Fibroblast of the aortic adventitia (primary cell): ENCODE results near the gene MED13. TPM values are rescaled to one million over a fixed set of nuclear protein-coding genes. Genes with fewer than 3 reads are reported as not detected.

Source experiments
- DNase-seq: peaks from one replicate; pipeline ENCODE4 v3.0.0-alpha.2; 2010; ENCODE audit warnings: low read depth
- H3K4me3 ChIP-seq: 2 replicates; pipeline ENCODE4 v1.5.1; 2011; ENCODE audit warnings: low read depth, mild to moderate bottlenecking, control low read depth, low read length, moderate library complexity
- total RNA-seq: library from RNA; depleted of rRNA; stranded (reverse); fragments of >200 nt; gene quantifications from 2 replicates; pipeline ENCODE4 v1.2.3, GENCODE V29; 2012; ENCODE audit warnings: low replicate concordance
- TF ChIP-seq, protein P1 (sequence below): IDR thresholded peaks from 2 replicates; pipeline ENCODE4 v1.5.1; 2011; ENCODE audit warnings: mild to moderate bottlenecking, low read length, control low read depth, inconsistent platforms; ENCODE audit not compliant: insufficient read depth

The MED13 gene
- total RNA-seq, 1 donor = 68.1 TPM

DNA sequence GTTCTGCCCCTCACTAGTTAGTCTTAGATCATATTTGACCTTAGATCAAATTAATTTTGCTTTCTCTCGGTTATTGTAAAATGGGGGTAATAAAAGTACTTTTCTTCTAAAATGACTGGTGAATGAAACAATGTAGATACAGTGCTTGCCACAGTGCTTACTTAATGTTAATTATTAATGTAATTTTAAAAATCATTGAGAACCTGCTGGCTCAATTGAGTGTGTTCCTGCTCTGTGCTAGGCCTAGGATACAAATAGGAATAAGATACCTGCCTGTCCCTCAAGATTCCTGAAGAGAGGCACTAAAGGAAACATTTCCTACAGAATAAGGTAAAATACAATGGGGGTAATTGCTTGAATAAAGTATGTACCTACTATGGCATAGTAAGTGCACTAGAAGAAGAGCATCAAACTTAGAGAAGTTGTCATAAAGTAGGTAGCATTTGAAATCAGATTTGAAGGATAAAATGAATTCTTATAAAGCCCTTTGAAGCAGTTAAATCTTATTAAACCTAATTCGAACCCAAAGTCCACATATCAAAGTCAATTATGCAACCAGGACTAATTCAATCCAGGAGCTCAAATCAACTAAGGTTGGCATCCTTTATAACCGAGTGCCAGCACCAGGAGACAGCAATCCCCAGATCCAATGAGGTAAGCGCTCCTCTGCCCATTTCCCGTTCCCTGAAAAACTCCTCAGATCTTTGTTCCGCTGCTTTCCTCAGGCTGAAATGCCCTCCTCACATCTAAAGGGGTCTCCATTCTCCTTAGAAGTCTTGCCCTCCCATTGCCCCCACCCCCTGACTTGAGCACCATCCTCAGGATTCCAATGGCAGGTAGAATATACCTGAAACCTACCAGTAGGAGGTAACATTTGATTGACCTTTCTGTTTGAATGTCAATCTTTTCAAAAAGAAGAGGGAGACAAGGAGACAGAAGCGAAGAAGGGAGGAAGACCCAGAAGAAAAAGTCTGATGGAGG, 2.4 kb upstream of the MED13 start:
- DNase-seq = no peak
- no peak overlapping the region for H3K4me3 ChIP-seq
- TF ChIP-seq, protein P1, sequence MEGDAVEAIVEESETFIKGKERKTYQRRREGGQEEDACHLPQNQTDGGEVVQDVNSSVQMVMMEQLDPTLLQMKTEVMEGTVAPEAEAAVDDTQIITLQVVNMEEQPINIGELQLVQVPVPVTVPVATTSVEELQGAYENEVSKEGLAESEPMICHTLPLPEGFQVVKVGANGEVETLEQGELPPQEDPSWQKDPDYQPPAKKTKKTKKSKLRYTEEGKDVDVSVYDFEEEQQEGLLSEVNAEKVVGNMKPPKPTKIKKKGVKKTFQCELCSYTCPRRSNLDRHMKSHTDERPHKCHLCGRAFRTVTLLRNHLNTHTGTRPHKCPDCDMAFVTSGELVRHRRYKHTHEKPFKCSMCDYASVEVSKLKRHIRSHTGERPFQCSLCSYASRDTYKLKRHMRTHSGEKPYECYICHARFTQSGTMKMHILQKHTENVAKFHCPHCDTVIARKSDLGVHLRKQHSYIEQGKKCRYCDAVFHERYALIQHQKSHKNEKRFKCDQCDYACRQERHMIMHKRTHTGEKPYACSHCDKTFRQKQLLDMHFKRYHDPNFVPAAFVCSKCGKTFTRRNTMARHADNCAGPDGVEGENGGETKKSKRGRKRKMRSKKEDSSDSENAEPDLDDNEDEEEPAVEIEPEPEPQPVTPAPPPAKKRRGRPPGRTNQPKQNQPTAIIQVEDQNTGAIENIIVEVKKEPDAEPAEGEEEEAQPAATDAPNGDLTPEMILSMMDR = no peak

DNA sequence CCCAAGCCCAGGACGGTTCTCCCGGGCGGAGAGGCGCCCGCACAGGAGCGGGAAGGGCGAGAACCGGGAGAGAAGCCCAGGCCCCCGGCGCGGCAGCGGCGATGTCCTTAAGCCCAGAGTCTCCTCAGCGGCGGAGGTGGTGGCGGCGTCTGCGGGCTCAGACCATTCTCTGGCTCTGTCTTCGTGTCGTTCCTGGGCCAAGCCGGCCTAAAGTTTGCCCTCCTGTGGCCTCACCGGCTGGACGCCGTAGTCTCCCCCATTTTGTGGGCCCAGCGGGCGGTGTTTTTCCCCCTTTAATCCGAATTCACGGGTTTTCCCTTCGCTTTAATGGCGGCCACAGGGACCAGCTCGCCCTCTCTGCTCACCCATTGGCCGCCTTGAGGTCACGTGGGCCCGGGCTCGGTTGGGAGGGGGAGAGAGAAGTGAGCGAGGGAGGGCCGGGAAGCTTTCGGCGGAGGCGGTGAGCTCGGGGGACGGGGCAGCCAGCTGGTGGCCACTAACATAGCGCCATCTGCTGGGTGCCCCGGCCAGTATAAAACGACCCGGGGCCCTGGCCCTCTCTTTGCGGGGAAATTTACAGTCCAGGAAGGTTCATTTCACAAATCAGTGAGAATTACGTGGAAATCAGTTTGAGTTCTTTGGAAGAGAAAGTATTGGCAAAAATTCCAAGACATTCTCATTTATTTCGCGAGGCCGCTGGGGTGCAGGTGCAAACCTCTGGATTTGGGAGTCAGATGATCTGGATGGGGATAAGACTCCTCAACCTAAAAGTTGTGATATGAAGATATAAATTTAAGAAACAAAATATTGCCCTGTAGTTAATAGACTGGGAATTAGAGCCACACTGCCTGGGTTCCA, 762 bp upstream of the MED13 start:
- peak overlapping the region; percentile 98 for H3K4me3 ChIP-seq
- TF ChIP-seq, protein P1 = peak; percentile 86
- peak; percentile 96 for DNase-seq

DNA sequence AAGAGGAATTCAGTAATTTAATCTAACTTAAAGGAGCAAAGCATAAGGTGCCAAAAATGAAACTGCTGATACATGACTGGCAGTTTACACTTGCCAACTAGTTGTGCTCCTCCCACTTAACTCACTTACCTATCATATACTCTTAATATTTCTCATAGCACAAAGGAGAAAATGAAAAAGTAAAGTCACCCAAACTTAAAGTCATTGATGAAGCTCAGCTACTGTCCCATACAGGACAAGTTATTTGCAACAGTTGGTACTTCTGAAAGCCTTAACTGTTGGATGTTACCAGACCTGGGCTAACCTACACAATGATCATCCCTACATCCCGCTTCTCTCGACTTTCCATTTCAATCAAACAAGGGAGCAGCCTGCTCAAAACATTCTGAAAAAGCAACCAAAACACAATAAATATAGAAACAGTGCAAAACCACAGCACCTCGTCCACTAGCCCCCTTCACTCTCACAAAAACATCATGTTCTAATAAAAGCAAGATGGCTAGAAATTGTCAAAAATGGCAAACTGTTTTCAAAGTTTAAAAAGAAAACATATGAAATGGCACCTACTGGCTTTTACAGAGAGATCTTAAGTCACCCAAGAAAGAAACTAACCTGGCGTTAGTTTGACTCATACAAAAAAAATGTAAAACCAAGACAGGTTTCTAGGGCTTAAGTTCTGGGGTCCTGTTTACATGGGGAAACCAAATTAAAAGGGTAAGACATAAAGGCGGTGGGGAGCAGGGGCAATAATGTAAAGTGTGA, 868 bp downstream of the MED13 start:
- H3K4me3 ChIP-seq = peak overlapping the region; percentile 98
- DNase-seq = peak; percentile 30
- TF ChIP-seq, protein P1 = no peak

DNA sequence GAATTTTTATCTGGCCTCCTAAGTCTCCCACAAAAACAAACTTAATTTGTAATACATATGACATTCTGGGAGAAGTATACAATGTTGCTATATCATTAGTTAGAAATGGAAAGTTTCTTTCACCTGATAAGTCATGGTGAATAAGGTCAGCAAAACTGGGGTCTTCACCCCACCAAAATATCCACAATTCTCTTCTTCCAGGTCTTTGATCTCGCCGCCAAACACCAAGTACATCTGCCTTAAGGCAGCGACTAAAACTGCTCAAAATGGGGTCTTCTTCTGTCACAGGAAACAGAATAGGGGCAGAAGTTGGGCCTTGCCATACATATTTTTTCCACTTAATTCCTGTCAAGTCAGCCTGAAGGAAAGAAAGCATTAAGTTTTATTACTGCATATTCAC, 2.1 kb downstream of the MED13 start:
- TF ChIP-seq, protein P1 = no peak
- peak overlapping the region; percentile 98 for H3K4me3 ChIP-seq
- DNase-seq = no peak

DNA sequence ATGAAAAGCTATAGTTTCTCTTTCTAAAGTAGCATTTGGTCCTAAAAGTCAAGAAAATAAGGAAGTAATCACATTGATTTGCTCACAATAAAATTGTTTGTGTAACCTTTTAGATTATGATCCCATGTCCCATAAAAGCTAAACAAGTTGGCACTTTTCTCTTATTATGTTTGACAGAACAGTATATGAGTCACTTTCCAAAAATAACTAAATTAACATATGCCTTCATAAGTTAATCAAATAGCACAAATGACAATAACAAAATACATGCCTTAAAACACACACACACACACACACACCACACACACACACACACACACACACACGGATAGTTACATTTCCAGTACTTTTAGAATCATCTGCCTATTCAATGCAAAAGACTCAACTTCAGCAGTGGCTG, 2.8 kb downstream of the MED13 start:
- peak overlapping the region; percentile 98 for H3K4me3 ChIP-seq
- TF ChIP-seq, protein P1 = no peak
- peak; percentile 30 for DNase-seq

DNA sequence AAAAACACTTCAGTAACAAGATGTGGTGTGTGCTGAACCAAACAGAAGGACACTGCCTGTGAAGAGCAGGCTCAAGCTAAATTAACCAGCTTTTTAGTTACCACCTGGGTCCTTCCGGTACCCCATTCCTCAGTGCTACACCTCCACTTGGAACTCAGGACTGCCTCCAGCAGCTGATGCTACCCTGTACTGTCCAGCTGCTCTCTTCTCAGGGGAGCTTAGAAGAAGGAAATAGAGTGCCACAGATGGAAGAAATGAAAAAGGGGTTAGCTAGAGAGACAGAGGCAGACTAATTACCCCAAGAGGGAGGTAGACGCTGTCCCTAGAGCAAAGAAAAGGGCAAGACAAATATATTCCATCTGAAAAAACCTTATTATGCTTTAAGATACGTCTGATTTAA, 5.7 kb downstream of the MED13 start:
- DNase-seq = no peak
- TF ChIP-seq, protein P1 = no peak
- H3K4me3 ChIP-seq = no peak overlapping the region
